ENCODE results near the gene SLC5A10. TPM values are rescaled to one million over a fixed set of nuclear protein-coding genes. Genes with fewer than 3 reads are reported as not detected.

The SLC5A10 gene
- total RNA-seq: under 0.01 TPM in 1 of 2 replicates, not detected in the other

DNA sequence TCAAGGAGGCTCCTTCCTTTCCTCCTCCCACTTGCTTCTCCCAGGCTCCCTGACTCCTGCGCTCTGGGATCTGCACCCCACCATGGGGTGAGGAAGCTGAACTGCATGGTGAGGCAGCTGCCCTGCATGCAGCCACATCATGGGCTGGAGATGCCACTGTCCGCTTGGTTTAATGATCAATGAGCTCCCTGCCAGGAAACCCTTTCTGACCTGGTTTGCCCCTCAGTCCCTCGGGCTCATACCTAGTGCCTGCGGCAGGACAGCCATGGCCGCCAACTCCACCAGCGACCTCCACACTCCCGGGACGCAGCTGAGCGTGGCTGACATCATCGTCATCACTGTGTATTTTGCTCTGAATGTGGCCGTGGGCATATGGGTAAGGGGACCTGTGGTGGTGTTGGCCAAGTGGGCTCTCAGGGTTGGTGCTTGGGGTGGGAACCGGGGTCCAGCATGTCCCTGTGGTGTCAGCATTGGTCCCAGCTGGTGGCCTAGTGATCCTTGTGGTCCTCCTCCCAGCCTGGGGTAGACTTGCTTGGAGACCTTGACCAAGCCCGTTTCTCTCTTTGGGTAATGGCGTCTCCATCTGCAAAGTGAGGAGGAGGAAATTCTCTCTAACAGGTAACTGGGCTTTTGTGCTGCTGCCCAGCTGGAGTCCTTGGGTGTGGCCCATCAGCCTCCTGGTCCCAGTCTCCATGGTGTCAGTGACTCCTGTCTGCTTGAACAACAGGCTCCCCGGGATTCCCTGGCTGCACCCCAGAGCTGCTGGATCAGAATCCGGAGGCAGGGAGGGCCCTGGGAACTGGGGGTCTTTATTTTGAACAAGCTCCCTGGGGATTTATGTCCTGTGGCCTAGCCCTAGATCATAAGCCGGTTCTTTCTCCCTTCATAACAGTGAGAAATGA is at the start of gene SLC5A10:
Gene SLC5A10 (plus strand): TSS at position 225 of the 902 bp plus-strand sequence. CDS start 41 bp downstream, at position 266.

DNA sequence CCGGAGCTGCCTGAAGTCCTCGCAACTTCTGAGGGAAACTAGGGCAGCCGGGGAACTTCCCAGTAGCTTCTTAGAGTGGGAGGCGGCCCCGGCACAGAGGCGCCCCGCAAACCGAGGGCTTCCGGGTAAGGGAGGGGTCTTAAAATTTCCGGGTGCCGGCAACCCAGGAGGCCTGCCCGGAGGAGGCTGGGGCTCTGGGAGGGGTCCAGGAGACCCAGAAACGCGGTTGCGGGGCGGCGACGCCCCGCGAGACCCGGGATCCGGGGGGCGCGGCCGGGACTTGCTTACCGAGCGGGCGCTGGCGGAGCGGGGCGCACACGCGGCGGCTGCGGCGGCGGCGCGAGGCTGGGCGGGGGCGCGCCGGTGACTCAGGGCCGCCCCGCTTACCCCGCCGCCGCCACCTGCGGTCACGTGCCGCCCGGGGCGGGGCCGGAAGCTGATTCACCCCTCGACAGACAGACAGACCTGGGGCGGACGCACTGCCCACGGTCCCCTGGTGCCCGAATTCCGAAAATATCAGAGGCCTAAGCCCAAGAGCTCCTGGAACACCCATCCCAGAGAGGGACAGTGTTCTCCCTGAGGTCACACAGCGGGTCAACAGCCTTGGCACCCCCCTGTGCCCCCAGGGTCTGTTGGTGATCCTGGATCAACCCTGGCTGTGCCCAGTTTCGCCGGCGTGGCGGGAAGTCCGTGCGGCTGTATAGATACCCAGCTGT is 52.6 kb downstream of the SLC5A10 start, which contains the start of gene FAM83G:
Gene FAM83G (minus strand): TSS at position 344 of the 716 bp plus-strand sequence. CDS start 723 bp downstream, outside the sequence.

DNA sequence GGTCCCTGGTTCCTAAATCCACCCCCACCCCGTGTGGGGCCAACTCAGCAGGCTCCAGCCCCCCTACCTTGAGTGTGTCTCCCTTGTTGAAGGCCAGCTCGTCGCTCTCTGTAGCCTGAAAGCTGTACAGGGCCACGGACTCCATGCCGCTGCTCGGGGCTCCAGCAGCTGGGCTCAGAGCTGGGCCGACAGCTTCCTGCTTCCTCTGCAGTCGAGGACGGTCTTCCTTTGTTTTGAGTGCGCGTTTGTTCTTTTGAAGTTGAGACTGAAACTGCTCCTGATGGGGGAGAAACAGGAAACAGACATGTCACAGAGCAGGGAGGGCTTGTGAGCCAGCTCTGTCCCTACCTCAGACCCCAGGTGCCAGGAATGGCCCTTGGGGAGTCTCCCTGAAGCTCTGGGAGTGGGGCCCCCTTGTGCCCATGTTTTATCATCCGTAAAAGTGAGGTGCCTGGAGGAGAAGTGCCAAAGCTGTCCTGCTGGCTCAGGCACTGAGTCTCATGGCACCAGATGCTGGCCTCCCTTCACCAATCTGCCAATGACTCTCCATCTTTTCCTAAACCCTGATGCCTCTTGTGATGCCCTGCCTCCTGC is 94.9 kb downstream of the SLC5A10 start, which contains the start of gene GRAP:
Gene GRAP (minus strand): TSS at position 176 of the 594 bp plus-strand sequence. CDS start 31 bp downstream, at position 145.

Small RNA genes lying within 50 kb of the gene (small RNA-seq; reads per million reads assigned to genes)
- not detected for gene AC090286.3
- not detected for gene RF00324

Other genes starting within 250 kb of the SLC5A10 start
- gene FBXW10, start 208.1 kb upstream of the SLC5A10 start, total RNA-seq: under 0.01 TPM in 1 of 2 replicates, not detected in the other
- 61.1 and 66.0 TPM in 2 replicates for gene TVP23B, start 171.0 kb upstream of the SLC5A10 start, total RNA-seq
- gene PRPSAP2, start 94.0 kb upstream of the SLC5A10 start, total RNA-seq: 29.1 and 30.2 TPM in 2 replicates
- gene FAM83G, start 52.6 kb downstream of the SLC5A10 start, total RNA-seq: 6.5 and 8.0 TPM in 2 replicates
- gene GRAP, start 94.8 kb downstream of the SLC5A10 start, total RNA-seq: under 0.01 TPM in 1 of 2 replicates, not detected in the other
- not detected in 2 replicates for gene GRAPL, start 175.4 kb downstream of the SLC5A10 start, total RNA-seq